LHCN-M2 (cell line): ENCODE results near the gene CDH4. TPM values are rescaled to one million over a fixed set of nuclear protein-coding genes. Genes with fewer than 3 reads are reported as not detected.

ENCODE experiments used
- DNase-seq: peaks from one replicate; pipeline ENCODE4 v3.0.0-alpha.2; 2012; ENCODE audit warnings: low read depth
- total RNA-seq: library from RNA; depleted of rRNA; stranded (reverse); fragments of >200 nt; gene quantifications from 2 replicates; pipeline ENCODE4 v1.2.3, GENCODE V29; 2014

The CDH4 gene
- total RNA-seq, 1 experiment from 2014 or later, result 0.98 TPM

- no peak for DNase-seq
These were observed 73.7 kb downstream of the CDH4 start for GRCh38 chr20:61325718-61326117.

- DNase-seq, result no peak
These were observed 77.0 kb downstream of the CDH4 start for GRCh38 chr20:61328911-61329558.

GRCh38 chr20:61330441-61330840 is 78.4 kb downstream of the CDH4 start:
- no peak for DNase-seq

GRCh38 chr20:61331543-61331942 is 79.5 kb downstream of the CDH4 start:
- no peak for DNase-seq

- no peak for DNase-seq
These were observed 80.2 kb downstream of the CDH4 start for GRCh38 chr20:61332016-61332975.

- no peak for DNase-seq
These were observed 81.5 kb downstream of the CDH4 start for GRCh38 chr20:61333484-61334108.

GRCh38 chr20:61340157-61340556 is 88.1 kb downstream of the CDH4 start:
- no peak for DNase-seq

- no peak for DNase-seq
These were observed 89.5 kb downstream of the CDH4 start for GRCh38 chr20:61341605-61342004.

GRCh38 chr20:61343934-61344333 is 91.9 kb downstream of the CDH4 start:
- no peak for DNase-seq

- DNase-seq, result no peak
These were observed 93.6 kb downstream of the CDH4 start for GRCh38 chr20:61345656-61346055.

- DNase-seq, result no peak
These were observed 94.9 kb downstream of the CDH4 start for GRCh38 chr20:61346996-61347395.

GRCh38 chr20:61347443-61347842 is 95.4 kb downstream of the CDH4 start:
- DNase-seq, result no peak

- no peak for DNase-seq
These were observed 97.5 kb downstream of the CDH4 start for GRCh38 chr20:61349447-61350165.

- DNase-seq, result no peak
These were observed 98.6 kb downstream of the CDH4 start for GRCh38 chr20:61350500-61351250.

GRCh38 chr20:61352346-61353260 is 100.5 kb downstream of the CDH4 start:
- DNase-seq, result no peak

- DNase-seq, result no peak
These were observed 101.4 kb downstream of the CDH4 start for GRCh38 chr20:61353261-61354000.

GRCh38 chr20:61354001-61354390 is 101.9 kb downstream of the CDH4 start:
- no peak for DNase-seq

- DNase-seq, result no peak
These were observed 102.4 kb downstream of the CDH4 start for GRCh38 chr20:61354501-61354900.

GRCh38 chr20:61354901-61355495 is 102.9 kb downstream of the CDH4 start:
- no peak for DNase-seq
